KG1 (cell line): Measurements from ENCODE around the gene TBC1D3D.
"Not testable (repeated sequence)": the region's sequence is repeated elsewhere in the genome, so short reads cannot be mapped to it uniquely, and the experiment has no call there.

Experiments used
- DNase-seq: peaks from one replicate; lab custom pipeline; 2025; lab: John Stamatoyannopoulos, UW

Gene TBC1D3D

DNA sequence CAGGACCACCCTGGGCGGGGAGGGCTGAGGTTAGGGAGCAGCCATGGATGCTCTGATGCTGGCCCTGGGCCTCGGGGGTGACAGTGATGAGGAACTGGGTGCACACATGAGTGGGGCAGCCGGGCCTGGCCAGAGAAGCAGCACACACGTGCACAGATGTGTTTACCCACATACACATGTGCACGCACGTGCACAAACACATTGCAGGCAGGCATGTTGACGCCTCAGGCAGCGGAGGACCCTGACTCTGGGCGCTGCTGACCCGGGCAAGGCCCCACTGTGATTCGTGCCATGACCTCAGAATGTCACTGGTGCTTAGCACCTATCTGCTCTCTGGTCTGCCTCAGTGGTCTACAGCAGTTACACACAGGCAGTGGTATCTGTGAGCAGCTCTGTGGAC is at the start of gene TBC1D3D:
Gene TBC1D3D, plus strand, starts transcription at position 301 of the 400 bp plus-strand sequence. CDS start 1,585 bp downstream, outside the sequence.
- not testable (repeated sequence) for DNase-seq

DNA sequence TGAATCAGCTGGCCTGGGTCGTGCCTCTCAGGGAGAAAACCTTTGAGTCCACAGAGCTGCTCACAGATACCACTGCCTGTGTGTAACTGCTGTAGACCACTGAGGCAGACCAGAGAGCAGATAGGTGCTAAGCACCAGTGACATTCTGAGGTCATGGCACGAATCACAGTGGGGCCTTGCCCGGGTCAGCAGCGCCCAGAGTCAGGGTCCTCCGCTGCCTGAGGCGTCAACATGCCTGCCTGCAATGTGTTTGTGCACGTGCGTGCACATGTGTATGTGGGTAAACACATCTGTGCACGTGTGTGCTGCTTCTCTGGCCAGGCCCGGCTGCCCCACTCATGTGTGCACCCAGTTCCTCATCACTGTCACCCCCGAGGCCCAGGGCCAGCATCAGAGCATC is 14.8 kb upstream of the TBC1D3D start, which contains the start of gene TBC1D3L:
Gene TBC1D3L, minus strand, starts transcription at position 101 of the 400 bp plus-strand sequence. CDS start 1,540 bp downstream, outside the sequence.
- not testable (repeated sequence) for DNase-seq
